HG03442 (cell line): Measurements from ENCODE around the gene NR2E3.

Experiments
- ATAC-seq: cut with Tn5 transposase; IDR thresholded peaks from one replicate; pipeline ENCODE4 v1.9.1; 2021; ENCODE audit warnings: mild to moderate bottlenecking, moderate library complexity; ENCODE audit not compliant: unreplicated experiment

NR2E3 gene

GRCh38 chr15:71810256-71811035 lies at the start of gene NR2E3:
TSS of gene NR2E3 (plus strand) at chr15:71810554. CDS start at chr15:71810744, 190 bp downstream.
- ATAC-seq: no peak

- no peak for ATAC-seq
Measured at GRCh38 chr15:71760852-71761251, 49.5 kb upstream of the NR2E3 start.

- ATAC-seq: no peak
Measured at GRCh38 chr15:71761649-71762048, 48.7 kb upstream of the NR2E3 start.

- no peak for ATAC-seq
Measured at GRCh38 chr15:71768184-71768583, 42.2 kb upstream of the NR2E3 start.

- ATAC-seq: no peak
Measured at GRCh38 chr15:71773206-71773859, 37.0 kb upstream of the NR2E3 start.

- no peak for ATAC-seq
Measured at GRCh38 chr15:71775856-71776255, 34.5 kb upstream of the NR2E3 start.

- ATAC-seq: no peak
Measured at GRCh38 chr15:71776304-71776703, 34.0 kb upstream of the NR2E3 start.

GRCh38 chr15:71777216-71777943 lies 33.0 kb upstream of the NR2E3 start:
- no peak for ATAC-seq

- ATAC-seq: no peak
Measured at GRCh38 chr15:71779073-71779797, 31.1 kb upstream of the NR2E3 start.

- ATAC-seq: no peak
Measured at GRCh38 chr15:71780115-71780976, 30.0 kb upstream of the NR2E3 start.

- no peak for ATAC-seq
Measured at GRCh38 chr15:71781179-71781964, 29.0 kb upstream of the NR2E3 start.

GRCh38 chr15:71781965-71782265 lies 28.4 kb upstream of the NR2E3 start:
- no peak for ATAC-seq

GRCh38 chr15:71782422-71783165 lies 27.8 kb upstream of the NR2E3 start:
- ATAC-seq: no peak

- ATAC-seq: no peak
Measured at GRCh38 chr15:71784719-71785118, 25.6 kb upstream of the NR2E3 start.

GRCh38 chr15:71785996-71786395 lies 24.4 kb upstream of the NR2E3 start:
- ATAC-seq: no peak

- no peak for ATAC-seq
Measured at GRCh38 chr15:71786673-71787072, 23.7 kb upstream of the NR2E3 start.

- no peak for ATAC-seq
Measured at GRCh38 chr15:71788646-71789579, 21.4 kb upstream of the NR2E3 start.

GRCh38 chr15:71789616-71790015 lies 20.7 kb upstream of the NR2E3 start:
- no peak for ATAC-seq
